NCI-H2227 (cell line): ENCODE measurements around the gene ST3GAL5.
"Not testable (repeated sequence)": the region's sequence is repeated elsewhere in the genome, so short reads cannot be mapped to it uniquely, and the experiment has no call there.

Experiments used
- DNase-seq: peaks from one replicate; lab custom pipeline; 2025; ENCODE audit not compliant: unreplicated experiment; lab: John Stamatoyannopoulos, UW

The ST3GAL5 gene

GRCh38 chr2:85894554-85895278, 5.9 kb upstream of the ST3GAL5 start:
- DNase-seq, result not testable (repeated sequence)

GRCh38 chr2:85893428-85894258, 4.9 kb upstream of the ST3GAL5 start:
- DNase-seq, result no peak

- DNase-seq, result no peak
Observed at GRCh38 chr2:85892216-85892944, 3.6 kb upstream of the ST3GAL5 start.

- DNase-seq, result no peak
Observed at GRCh38 chr2:85890522-85891176, 1.9 kb upstream of the ST3GAL5 start.

GRCh38 chr2:85889627-85890281, 964 bp upstream of the ST3GAL5 start:
- no peak for DNase-seq

- DNase-seq, result peak; percentile 48
Observed at GRCh38 chr2:85888020-85888683, 638 bp downstream of the ST3GAL5 start.

GRCh38 chr2:85887566-85888019, 1.2 kb downstream of the ST3GAL5 start:
- peak; percentile 34 for DNase-seq

- DNase-seq, result no peak
Observed at GRCh38 chr2:85886590-85886989, 2.2 kb downstream of the ST3GAL5 start.

- DNase-seq, result no peak
Observed at GRCh38 chr2:85886141-85886540, 2.6 kb downstream of the ST3GAL5 start.

- not testable (repeated sequence) for DNase-seq
Observed at GRCh38 chr2:85881781-85882180, 7.0 kb downstream of the ST3GAL5 start.

GRCh38 chr2:85880716-85881328, 8.0 kb downstream of the ST3GAL5 start:
- not testable (repeated sequence) for DNase-seq

GRCh38 chr2:85878719-85879370, 9.9 kb downstream of the ST3GAL5 start:
- DNase-seq, result no peak

GRCh38 chr2:85875350-85876050, 13.3 kb downstream of the ST3GAL5 start:
- no peak for DNase-seq

GRCh38 chr2:85873679-85874078, 15.1 kb downstream of the ST3GAL5 start:
- no peak for DNase-seq

- DNase-seq, result no peak
Observed at GRCh38 chr2:85872536-85873161, 16.1 kb downstream of the ST3GAL5 start.

- DNase-seq, result no peak
Observed at GRCh38 chr2:85871494-85872164, 17.2 kb downstream of the ST3GAL5 start.

GRCh38 chr2:85868822-85869221, 20.0 kb downstream of the ST3GAL5 start:
- peak; percentile 28 for DNase-seq
